Retinal pigment epithelial cell (primary cell): ENCODE results near the gene NME9.
A peak's percentile ranks its signal among the peaks of the same experiment; 100 is the strongest.

Experiments used
- DNase-seq: peaks from one replicate; pipeline ENCODE4 v3.0.0-alpha.2; 2010; ENCODE audit warnings: low read depth
- H3K4me3 ChIP-seq: 2 replicates; pipeline ENCODE4 v1.5.1; 2011; ENCODE audit warnings: mild to moderate bottlenecking, low read length, control low read depth, moderate library complexity
- CTCF ChIP-seq: conservative IDR thresholded peaks from 2 replicates; pipeline ENCODE4 v1.5.1; 2011; ENCODE audit warnings: low read depth, low read length, control low read depth, inconsistent platforms

Gene NME9

GRCh38 chr3:138355071-138355470 lies 25.4 kb upstream of the NME9 start:
- no peak for TF ChIP-seq CTCF
- DNase-seq: no peak
- H3K4me3 ChIP-seq: no peak overlapping the region

GRCh38 chr3:138354376-138354775 lies 24.7 kb upstream of the NME9 start:
- TF ChIP-seq CTCF: no peak
- no peak for DNase-seq

GRCh38 chr3:138351916-138352550 lies 22.4 kb upstream of the NME9 start:
- DNase-seq: no peak
- H3K4me3 ChIP-seq: no peak overlapping the region
- no peak for TF ChIP-seq CTCF

More at GRCh38 chr3:138354376-138354775, 24.7 kb upstream of the NME9 start:
- H3K4me3 ChIP-seq: no peak overlapping the region

- H3K4me3 ChIP-seq: no peak overlapping the region
- no peak for TF ChIP-seq CTCF
- no peak for DNase-seq
Observed at GRCh38 chr3:138351151-138351550, 21.5 kb upstream of the NME9 start.

- no peak for TF ChIP-seq CTCF
- no peak for DNase-seq
- peak overlapping the region; percentile 70 for H3K4me3 ChIP-seq
Observed at GRCh38 chr3:138349926-138350665, 20.4 kb upstream of the NME9 start.

GRCh38 chr3:138348754-138349739 lies 19.4 kb upstream of the NME9 start:
- H3K4me3 ChIP-seq: peak overlapping the region; percentile 70
- no peak for TF ChIP-seq CTCF
- no peak for DNase-seq
